VCaP (cell line): ENCODE results near the gene HFE.

Source experiments
- H3K27ac ChIP-seq: fragments of 450-650 bp; 2 replicates; pipeline ENCODE4 v1.5.1; 2017
- TF ChIP-seq, protein P1 (sequence below): fragments of 450-650 bp; conservative IDR thresholded peaks from 2 replicates; pipeline ENCODE4 v1.5.1; 2017; ENCODE audit warnings: mild to moderate bottlenecking, moderate library complexity

The HFE gene

DNA sequence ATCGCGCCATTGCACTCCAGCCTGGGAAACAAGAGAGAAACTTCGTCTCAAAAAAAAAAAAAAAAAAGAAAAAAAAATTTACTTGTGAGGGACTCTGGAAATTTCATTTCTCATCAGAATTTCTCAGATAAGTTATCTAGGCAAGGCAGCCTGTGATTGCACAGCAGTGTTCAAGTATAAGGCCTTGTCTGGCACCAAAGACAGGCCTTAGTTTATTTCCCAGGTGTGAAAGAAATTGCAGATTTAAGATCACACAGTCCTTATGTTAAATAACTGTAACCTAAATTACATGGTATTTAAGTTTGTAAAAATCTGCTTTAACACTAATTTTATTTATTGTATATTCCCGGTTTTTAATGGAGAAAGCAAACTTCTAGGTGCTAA is 34.8 kb downstream of the HFE start:
- TF ChIP-seq, protein P1, sequence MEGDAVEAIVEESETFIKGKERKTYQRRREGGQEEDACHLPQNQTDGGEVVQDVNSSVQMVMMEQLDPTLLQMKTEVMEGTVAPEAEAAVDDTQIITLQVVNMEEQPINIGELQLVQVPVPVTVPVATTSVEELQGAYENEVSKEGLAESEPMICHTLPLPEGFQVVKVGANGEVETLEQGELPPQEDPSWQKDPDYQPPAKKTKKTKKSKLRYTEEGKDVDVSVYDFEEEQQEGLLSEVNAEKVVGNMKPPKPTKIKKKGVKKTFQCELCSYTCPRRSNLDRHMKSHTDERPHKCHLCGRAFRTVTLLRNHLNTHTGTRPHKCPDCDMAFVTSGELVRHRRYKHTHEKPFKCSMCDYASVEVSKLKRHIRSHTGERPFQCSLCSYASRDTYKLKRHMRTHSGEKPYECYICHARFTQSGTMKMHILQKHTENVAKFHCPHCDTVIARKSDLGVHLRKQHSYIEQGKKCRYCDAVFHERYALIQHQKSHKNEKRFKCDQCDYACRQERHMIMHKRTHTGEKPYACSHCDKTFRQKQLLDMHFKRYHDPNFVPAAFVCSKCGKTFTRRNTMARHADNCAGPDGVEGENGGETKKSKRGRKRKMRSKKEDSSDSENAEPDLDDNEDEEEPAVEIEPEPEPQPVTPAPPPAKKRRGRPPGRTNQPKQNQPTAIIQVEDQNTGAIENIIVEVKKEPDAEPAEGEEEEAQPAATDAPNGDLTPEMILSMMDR = no peak
- H3K27ac ChIP-seq = peak overlapping the region; percentile 89

DNA sequence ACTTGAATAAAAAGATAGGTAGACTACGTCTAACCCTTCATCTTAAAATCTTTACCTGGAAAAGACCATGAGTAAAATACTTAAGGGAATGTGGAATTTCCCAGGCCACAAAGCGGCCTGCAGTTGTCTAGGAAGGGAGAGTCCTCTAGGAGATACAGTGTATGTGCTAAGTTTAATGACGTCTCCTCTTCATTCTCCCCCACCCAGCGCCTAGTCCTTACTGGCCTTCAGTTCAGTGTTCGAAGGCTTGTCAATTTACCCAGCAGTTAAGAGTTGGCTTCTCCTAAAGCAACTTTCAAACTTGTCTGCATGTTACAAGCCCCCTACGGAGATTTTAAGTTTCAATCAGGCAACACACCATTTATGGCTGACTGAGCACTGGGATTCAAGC is 35.2 kb downstream of the HFE start:
- TF ChIP-seq, protein P1 = no peak
- H3K27ac ChIP-seq = peak overlapping the region; percentile 89

DNA sequence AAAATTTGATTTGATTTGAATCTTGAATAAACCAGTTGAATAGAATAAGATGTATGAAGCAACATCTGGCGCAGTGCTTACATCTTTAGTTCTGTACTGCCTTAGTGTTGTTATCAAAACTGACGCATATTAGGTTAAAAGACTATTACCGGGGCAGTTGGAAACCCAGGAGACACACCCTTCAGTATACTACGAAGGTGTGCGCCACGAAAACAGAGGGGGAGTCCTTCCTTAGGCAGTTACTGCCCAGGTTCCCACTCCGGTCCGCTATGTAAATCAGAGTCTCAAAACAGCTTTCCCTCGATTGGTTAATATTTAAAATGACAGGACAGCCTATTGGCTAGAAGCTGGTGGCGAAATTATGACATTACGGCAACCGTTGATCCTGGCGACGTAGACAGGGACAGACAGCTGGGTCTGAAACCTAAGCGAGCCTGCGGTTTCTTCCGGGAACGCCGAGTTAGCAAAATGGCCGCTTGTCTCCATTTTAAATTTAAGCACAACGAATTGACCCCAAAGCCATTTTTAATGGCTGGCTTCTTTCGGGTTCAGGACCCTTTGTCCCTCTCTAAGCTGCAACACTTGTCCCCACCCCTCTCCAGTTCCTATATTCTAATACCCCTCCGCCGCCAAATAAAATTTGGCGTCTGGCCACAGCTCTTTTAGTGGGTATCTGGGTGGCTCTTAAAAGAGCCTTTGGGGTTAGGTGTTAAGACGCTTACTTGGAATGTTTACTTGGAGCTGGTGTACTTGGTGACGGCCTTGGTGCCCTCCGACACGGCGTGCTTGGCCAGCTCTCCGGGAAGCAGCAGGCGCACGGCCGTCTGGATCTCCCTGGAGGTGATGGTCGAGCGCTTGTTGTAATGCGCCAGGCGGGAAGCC is 35.8 kb downstream of the HFE start:
- TF ChIP-seq, protein P1 = no peak
- H3K27ac ChIP-seq = peak overlapping the region; percentile 89

DNA sequence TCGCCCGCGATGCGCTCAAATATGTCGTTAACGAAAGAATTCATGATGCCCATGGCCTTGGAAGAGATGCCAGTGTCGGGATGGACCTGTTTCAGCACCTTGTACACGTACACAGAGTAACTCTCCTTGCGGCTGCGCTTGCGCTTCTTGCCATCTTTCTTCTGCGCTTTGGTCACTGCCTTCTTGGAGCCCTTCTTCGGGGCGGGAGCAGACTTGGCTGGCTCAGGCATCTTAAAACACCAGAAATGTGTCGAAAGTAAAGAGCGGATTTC is 36.4 kb downstream of the HFE start:
- H3K27ac ChIP-seq = peak overlapping the region; percentile 89
- TF ChIP-seq, protein P1 = no peak

DNA sequence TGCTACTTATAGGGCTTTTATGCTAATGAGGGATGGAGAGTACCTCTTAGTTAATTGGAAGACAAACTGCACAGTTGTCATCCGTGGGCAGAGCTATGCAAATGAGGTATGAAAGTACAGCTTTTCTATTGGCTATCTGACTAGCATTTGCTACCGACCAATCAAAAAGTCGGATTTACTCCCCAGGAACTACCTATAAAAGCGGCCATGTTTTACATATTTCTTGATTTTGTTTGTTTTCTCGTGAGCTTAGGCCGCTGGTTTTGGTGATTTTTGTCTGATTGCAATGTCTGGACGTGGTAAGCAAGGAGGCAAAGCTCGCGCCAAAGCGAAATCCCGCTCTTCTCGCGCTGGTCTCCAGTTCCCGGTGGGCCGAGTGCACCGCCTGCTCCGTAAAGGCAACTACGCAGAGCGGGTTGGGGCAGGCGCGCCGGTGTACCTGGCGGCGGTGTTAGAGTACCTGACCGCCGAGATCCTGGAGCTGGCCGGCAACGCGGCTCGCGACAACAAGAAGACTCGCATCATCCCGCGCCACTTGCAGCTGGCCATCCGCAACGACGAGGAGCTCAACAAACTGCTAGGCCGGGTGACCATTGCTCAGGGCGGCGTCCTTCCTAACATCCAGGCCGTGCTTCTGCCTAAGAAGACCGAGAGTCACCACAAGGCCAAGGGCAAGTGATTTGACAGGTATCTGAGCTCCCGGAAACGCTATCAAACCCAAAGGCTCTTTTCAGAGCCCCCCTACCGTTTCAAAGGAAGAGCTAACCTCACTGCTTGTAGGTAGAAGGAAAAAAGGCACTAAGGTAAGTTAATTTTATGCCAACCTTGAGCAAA is 36.9 kb downstream of the HFE start:
- peak overlapping the region; percentile 89 for H3K27ac ChIP-seq
- TF ChIP-seq, protein P1 = no peak

DNA sequence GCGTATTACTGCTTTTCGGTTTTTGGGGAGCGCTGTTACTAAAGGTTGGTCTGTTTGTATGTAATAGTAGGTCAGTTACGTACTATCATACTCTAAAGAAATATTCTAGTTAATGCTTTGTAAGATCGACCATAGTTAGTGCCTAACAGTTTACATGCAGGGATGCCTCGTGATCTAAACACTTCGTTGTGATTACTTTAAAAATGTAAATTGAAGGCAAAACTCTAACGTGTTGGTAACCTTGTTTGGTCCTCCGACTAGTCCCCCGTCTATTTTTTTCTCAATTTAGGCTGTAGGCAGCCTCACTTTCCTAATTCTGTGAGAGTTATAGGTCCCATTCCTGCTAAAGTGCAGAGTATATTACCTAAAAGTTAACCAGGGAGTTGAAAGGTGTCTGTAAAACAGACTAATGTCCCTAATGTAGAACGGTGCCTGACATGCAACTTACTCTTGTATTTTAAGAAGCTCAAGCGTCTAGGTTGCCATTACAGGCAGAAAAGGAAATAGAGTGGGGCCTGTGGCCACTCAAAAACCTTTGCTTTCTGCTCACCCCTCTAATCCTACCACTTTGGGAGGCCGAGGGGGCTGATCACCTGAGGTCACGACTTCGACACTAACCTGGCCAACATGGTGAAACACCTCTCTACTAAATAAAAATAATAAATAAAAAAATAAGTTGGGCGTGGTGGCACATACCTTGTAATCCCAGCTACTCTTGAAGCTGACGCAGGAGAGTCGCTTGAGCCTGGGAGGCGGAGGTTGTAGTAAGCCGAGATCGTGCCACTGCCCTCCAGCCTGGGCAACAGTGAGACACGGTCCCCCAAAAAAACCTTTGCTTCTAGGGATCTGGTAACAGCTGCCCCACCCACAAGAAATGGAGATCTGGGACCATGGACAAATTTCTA is 37.8 kb downstream of the HFE start:
- TF ChIP-seq, protein P1 = no peak
- peak overlapping the region; percentile 89 for H3K27ac ChIP-seq
